ENCODE results near the gene INPP4A. TPM values are rescaled to one million over a fixed set of nuclear protein-coding genes. Genes with fewer than 3 reads are reported as not detected.

The INPP4A gene
- total and polyA plus RNA-seq, 2 donors (not counting 3 experiments of a cell fraction or from before 2014, with no cell fraction given), result 14.9 to 28.8 TPM

GRCh38 chr2:98509542-98510321, 65.1 kb downstream of the INPP4A start:
- no peaks in the 10 kb centered on the region for H3K27me3 ChIP-seq (ENCODE audit: control insufficient read depth in 2 of 2, insufficient read depth in 2 of 2, low read length in 2 of 2)
- H3K4me2 ChIP-seq (ENCODE audit: insufficient read depth, low read length), result no peak overlapping the region
- dilution Hi-C loops (cut with MboI; ENCODE audit: extremely low pct_ligation_motif_present, low sequenced_read_pairs), result no loop called here
- H3K4me1 ChIP-seq (ENCODE audit: control insufficient read depth, extremely low read depth, insufficient read depth, low read length), result no peaks in the 10 kb centered on the region
- no peaks in the 10 kb centered on the region for H4K20me1 ChIP-seq (replicated peaks; ENCODE audit: control insufficient read depth, extremely low read depth, insufficient read depth, low read length)
- DNase-seq (ENCODE audit: low read depth, low spot score) (no peak), FAIRE-seq (no peak)
- H2AFZ ChIP-seq (ENCODE audit: low read depth, low read length), result no peak overlapping the region
- no peak overlapping the region for H3K4me3 ChIP-seq (replicated peaks in 1 of 3; ENCODE audit: insufficient read depth in 1 of 3, low read depth in 1 of 3, low read length in 3 of 3)
- intact Hi-C loops (cut with micrococcal nuclease), result no loop called here
- H3K79me2 ChIP-seq (ENCODE audit: control insufficient read depth, insufficient read depth, low read length), result no peaks in the 10 kb centered on the region
- no peak overlapping the region for H3K27ac ChIP-seq (ENCODE audit: insufficient read depth, low read depth, low read length)
- H3K9me3 ChIP-seq (replicated peaks; ENCODE audit: control insufficient read depth, insufficient read depth, low read length), result no peaks in the 10 kb centered on the region
- no peak for TF ChIP-seq EZH2 (IDR thresholded peaks at IDR 0.05; ENCODE audit: borderline replicate concordance, low read depth, low read length, severe bottlenecking)
- no peak for TF ChIP-seq GATA2 (IDR thresholded peaks at IDR 0.05; ENCODE audit: insufficient read depth, insufficient read length, low read depth, low read length)
- TF ChIP-seq POLR2A (IDR thresholded peaks at IDR 0.05; ENCODE audit: low read depth, low read length), result no peak
- no peak for TF ChIP-seq MAX (IDR thresholded peaks at IDR 0.05; ENCODE audit: insufficient read depth, insufficient read length)
- TF ChIP-seq JUN (IDR thresholded peaks at IDR 0.05; ENCODE audit: borderline replicate concordance, insufficient read depth, insufficient read length, low read depth), result no peak
- no peak for TF ChIP-seq MYC (IDR thresholded peaks at IDR 0.05; ENCODE audit: low read depth, low read length)
- TF ChIP-seq POLR2AphosphoS5 (IDR thresholded peaks at IDR 0.05; ENCODE audit: insufficient read depth, low read depth, low read length), result no peak
- TF ChIP-seq CTCF (IDR thresholded peaks at IDR 0.05; ENCODE audit: extremely low read depth in 1 of 2, insufficient read depth in 1 of 2, low read depth in 1 of 2, low read length in 2 of 2), result no peak
- TF ChIP-seq FOS (IDR thresholded peaks at IDR 0.05; ENCODE audit: borderline replicate concordance, insufficient read depth, low read length), result no peak
- H3K9ac ChIP-seq (replicated peaks; ENCODE audit: extremely low read depth, insufficient read depth, low read length), result no peak overlapping the region
- POLR2A ChIA-PET, result no interaction called here
- H3K36me3 ChIP-seq (ENCODE audit: control insufficient read depth in 2 of 2, extremely low read depth in 1 of 2, insufficient read depth in 2 of 2, low read length in 2 of 2), result no peaks in the 10 kb centered on the region
- no peaks in the 10 kb centered on the region for H3K9me1 ChIP-seq (replicated peaks; ENCODE audit: control insufficient read depth, extremely low read depth, insufficient read depth, low read length)
- CTCF ChIA-PET, result interaction anchor here (0.6 kb wide), 1 partner anchor 1199 kb away, joined by 3 read pairs; no protein-coding TSS in a partner anchor
- no TSS peak for BruUV-seq (replicated peaks)

Measured in endothelial cell of umbilical vein (primary cell).